HEK293 (cell line): ENCODE results near the gene ANKRD16.

Experiments
- BCL11B ChIP-seq: fragments of 450-650 bp; formaldehyde crosslinking; IDR thresholded peaks from 2 replicates; pipeline ENCODE4 v1.5.1; 2016; ENCODE audit warnings: low read depth, missing biosample characterization, missing genetic modification characterization
- ELK4 ChIP-seq: IDR thresholded peaks from 2 replicates; pipeline ENCODE4 v1.6.1; 2011; ENCODE audit warnings: mild to moderate bottlenecking, low read depth, low read length, borderline replicate concordance
- IKZF3 ChIP-seq: fragments of 450-650 bp; IDR thresholded peaks from 2 replicates; pipeline ENCODE4 v1.5.0; 2018; ENCODE audit warnings: missing biosample characterization, mild to moderate bottlenecking, missing genetic modification characterization, moderate library complexity
- KLF10 ChIP-seq: fragments of 450-650 bp; IDR thresholded peaks from 2 replicates; pipeline ENCODE4 v1.5.1; 2018; ENCODE audit warnings: missing biosample characterization, mild to moderate bottlenecking, missing genetic modification characterization
- KLF9 ChIP-seq: fragments of 450-650 bp; formaldehyde crosslinking; IDR thresholded peaks from 2 replicates; pipeline ENCODE4 v1.5.1; 2016; ENCODE audit warnings: missing biosample characterization, missing genetic modification characterization, low read depth
- MZF1 ChIP-seq: fragments of 450-650 bp; formaldehyde crosslinking; IDR thresholded peaks from 2 replicates; pipeline ENCODE4 v1.5.1; 2017; ENCODE audit warnings: missing biosample characterization, missing genetic modification characterization, borderline replicate concordance
- PBX3 ChIP-seq: sonication (generic); formaldehyde crosslinking; IDR thresholded peaks from 2 replicates; pipeline ENCODE4 v1.8.1; 2022; ENCODE audit warnings: mild to moderate bottlenecking, moderate library complexity, missing genetic modification reagents
- SCRT1 ChIP-seq: fragments of 450-650 bp; formaldehyde crosslinking; IDR thresholded peaks from 2 replicates; pipeline ENCODE4 v1.5.1; 2016; ENCODE audit warnings: missing biosample characterization, missing genetic modification characterization, borderline replicate concordance
- SCRT2 ChIP-seq: fragments of 450-650 bp; formaldehyde crosslinking; IDR thresholded peaks from 2 replicates; pipeline ENCODE4 v1.5.1; 2016; ENCODE audit warnings: missing biosample characterization, missing genetic modification characterization
- SP7 ChIP-seq: fragments of 450-650 bp; formaldehyde crosslinking; IDR thresholded peaks from 2 replicates; pipeline ENCODE4 v1.5.1; 2016; ENCODE audit warnings: missing biosample characterization, missing genetic modification characterization
- ZBTB21 ChIP-seq: fragments of 450-650 bp; formaldehyde crosslinking; IDR thresholded peaks from 2 replicates; pipeline ENCODE4 v1.5.1; 2017; ENCODE audit warnings: missing biosample characterization, missing genetic modification characterization
- ZBTB49 ChIP-seq: fragments of 450-650 bp; formaldehyde crosslinking; IDR thresholded peaks from 2 replicates; pipeline ENCODE4 v1.5.1; 2016; ENCODE audit warnings: missing biosample characterization, missing genetic modification characterization, low read depth
- ZFHX2 ChIP-seq: fragments of 450-650 bp; formaldehyde crosslinking; conservative IDR thresholded peaks from 2 replicates; pipeline ENCODE4 v1.5.1; 2016; ENCODE audit warnings: missing biosample characterization, missing genetic modification characterization
- ZFP69B ChIP-seq: fragments of 450-650 bp; formaldehyde crosslinking; IDR thresholded peaks from 2 replicates; pipeline ENCODE4 v1.5.1; 2016; ENCODE audit warnings: missing biosample characterization, missing genetic modification characterization
- ZNF121 ChIP-seq: fragments of 450-650 bp; formaldehyde crosslinking; IDR thresholded peaks from 2 replicates; pipeline ENCODE4 v1.5.1; 2016; ENCODE audit warnings: missing biosample characterization, missing genetic modification characterization
- ZNF18 ChIP-seq: fragments of 450-650 bp; formaldehyde crosslinking; IDR thresholded peaks from 2 replicates; pipeline ENCODE4 v1.5.1; 2016; ENCODE audit warnings: missing biosample characterization, missing genetic modification characterization
- ZNF473 ChIP-seq: fragments of 450-650 bp; formaldehyde crosslinking; IDR thresholded peaks from 2 replicates; pipeline ENCODE4 v1.5.1; 2017; ENCODE audit warnings: missing biosample characterization, missing genetic modification characterization
- ZNF514 ChIP-seq: fragments of 450-650 bp; formaldehyde crosslinking; IDR thresholded peaks from 2 replicates; pipeline ENCODE4 v1.5.1; 2016; ENCODE audit warnings: missing biosample characterization, missing genetic modification characterization
- ZNF518A ChIP-seq: fragments of 450-650 bp; formaldehyde crosslinking; conservative IDR thresholded peaks from 2 replicates; pipeline ENCODE4 v1.5.1; 2016; ENCODE audit warnings: low read depth, missing biosample characterization, missing genetic modification characterization
- ZNF561 ChIP-seq: fragments of 450-650 bp; IDR thresholded peaks from 2 replicates; pipeline ENCODE4 v1.5.1; 2018; ENCODE audit warnings: missing biosample characterization, missing genetic modification characterization, borderline replicate concordance
- ZNF624 ChIP-seq: fragments of 450-650 bp; formaldehyde crosslinking; IDR thresholded peaks from 2 replicates; pipeline ENCODE4 v1.5.1; 2017; ENCODE audit warnings: missing biosample characterization, missing genetic modification characterization
- ZNF791 ChIP-seq: fragments of 450-650 bp; formaldehyde crosslinking; IDR thresholded peaks from 2 replicates; pipeline ENCODE4 v1.5.1; 2016; ENCODE audit warnings: missing biosample characterization, missing genetic modification characterization
- ZNF792 ChIP-seq: fragments of 450-650 bp; formaldehyde crosslinking; IDR thresholded peaks from 2 replicates; pipeline ENCODE4 v1.5.1; 2016; ENCODE audit warnings: missing biosample characterization, missing genetic modification characterization
- ZSCAN18 ChIP-seq: fragments of 450-650 bp; formaldehyde crosslinking; IDR thresholded peaks from 2 replicates; pipeline ENCODE4 v1.5.1; 2016; ENCODE audit warnings: missing biosample characterization, missing genetic modification characterization
- ZSCAN5A ChIP-seq: fragments of 450-650 bp; formaldehyde crosslinking; IDR thresholded peaks from 2 replicates; pipeline ENCODE4 v1.5.1; 2016; ENCODE audit warnings: missing biosample characterization, missing genetic modification characterization

Gene ANKRD16

GRCh38 chr10:5813341-5814109, 76.2 kb downstream of the ANKRD16 start, which contains the start of gene GDI2 (continued):
- TF ChIP-seq ELK4 (peak; percentile 69; the same call in 1 of the 2 replicates), ZNF518A (no peak), ZFP69B (no peak), ZSCAN5A (peak; percentile 74), IKZF3 (tag by site-specific recombination) (no peak; the same call in 1 of the 2 replicates), KLF9 (tag by site-specific recombination) (peak; percentile 53; the same call in 1 of the 2 replicates), ZNF791 (tag by site-specific recombination) (no peak), SCRT2 (no peak), ZFHX2 (peak; percentile 90), KLF10 (peak; percentile 61; the same call in 1 of the 2 replicates), PBX3 (CRISPR knock-in tag) (peak; percentile 78), ZNF561 (tag by site-specific recombination) (peak; percentile 78), ZSCAN18 (tag by site-specific recombination) (no peak), ZBTB21 (no peak), ZNF624 (tag by site-specific recombination) (no peak), MZF1 (no peak), SP7 (peak; percentile 47; the same call in 1 of the 2 replicates), ZNF473 (tag by site-specific recombination) (no peak), ZBTB49 (no peak), ZNF792 (tag by site-specific recombination) (no peak), SCRT1 (tag by site-specific recombination) (no peak), ZNF18 (tag by site-specific recombination) (no peak), ZNF514 (no peak), BCL11B (tag by site-specific recombination) (no peak), ZNF121 (tag by site-specific recombination) (no peak)
